LHCN-M2 (cell line): ENCODE data around the gene NUTM1. TPM values are rescaled to one million over a fixed set of nuclear protein-coding genes. Genes with fewer than 3 reads are reported as not detected.

ENCODE experiments used
- total RNA-seq: library from RNA; depleted of rRNA; stranded (reverse); fragments of >200 nt; gene quantifications from 2 replicates; pipeline ENCODE4 v1.2.3, GENCODE V29; 2014; rRNA removed

Gene NUTM1
- total RNA-seq, 1 experiment from 2014 or later = not detected

Other genes starting within 250 kb of the NUTM1 start
- gene EMC7, start 241.5 kb upstream of the NUTM1 start, total RNA-seq = 29.2 and 39.3 TPM in 2 replicates
- gene PGBD4, start 241.2 kb upstream of the NUTM1 start, total RNA-seq = 1.7 and 1.9 TPM in 2 replicates
- 44.1 and 45.4 TPM in 2 replicates for gene KATNBL1, start 133.2 kb upstream of the NUTM1 start, total RNA-seq
- gene EMC4, start 118.3 kb upstream of the NUTM1 start, total RNA-seq = 189 and 199 TPM in 2 replicates
- gene SLC12A6, start 5.5 kb upstream of the NUTM1 start, total RNA-seq = 11.2 and 12.1 TPM in 2 replicates
- 166 and 200 TPM in 2 replicates for gene NOP10, start 179 bp upstream of the NUTM1 start, total RNA-seq
- 18.9 and 25.3 TPM in 2 replicates for gene LPCAT4, start 23.9 kb downstream of the NUTM1 start, total RNA-seq
- 26.9 and 27.3 TPM in 2 replicates for gene GOLGA8A, start 94.5 kb downstream of the NUTM1 start, total RNA-seq
- gene GOLGA8B, start 240.3 kb downstream of the NUTM1 start, total RNA-seq = 21.3 and 31.9 TPM in 2 replicates